Esophagus muscularis mucosa (tissue), 4 donors: ENCODE measurements around the gene FBXO31.

ENCODE experiments used
- EP300 ChIP-seq: sonication (generic); formaldehyde crosslinking; IDR thresholded peaks from one replicate; pipeline ENCODE4 v1.6.1; 2017; ENCODE audit warnings: antibody characterized with exemption
- POLR2A ChIP-seq: fragments of 450-650 bp; IDR thresholded peaks from one replicate; pipeline ENCODE4 v1.6.1; 2017; ENCODE audit warnings: antibody characterized with exemption, moderate library complexity, mild to moderate bottlenecking, low read depth
- POLR2AphosphoS5 ChIP-seq, 2 donors: sonication (generic); formaldehyde crosslinking; IDR thresholded peaks; one replicate each; pipeline ENCODE4 v1.6.1; 2017; ENCODE audit warnings: antibody characterized with exemption in 2 of 2
- TF ChIP-seq, protein P1 (sequence below), 3 experiments: fragments of 200-600 bp in 2 of 3; fragments of 450-650 bp in 1 of 3; sonication (generic) in 2 of 3; IDR thresholded peaks; one replicate each; pipeline ENCODE4 v1.5.1; 2017 to 2019; ENCODE audit warnings: antibody characterized with exemption in 3 of 3, mild to moderate bottlenecking in 2 of 3, moderate library complexity in 1 of 3

DNA sequence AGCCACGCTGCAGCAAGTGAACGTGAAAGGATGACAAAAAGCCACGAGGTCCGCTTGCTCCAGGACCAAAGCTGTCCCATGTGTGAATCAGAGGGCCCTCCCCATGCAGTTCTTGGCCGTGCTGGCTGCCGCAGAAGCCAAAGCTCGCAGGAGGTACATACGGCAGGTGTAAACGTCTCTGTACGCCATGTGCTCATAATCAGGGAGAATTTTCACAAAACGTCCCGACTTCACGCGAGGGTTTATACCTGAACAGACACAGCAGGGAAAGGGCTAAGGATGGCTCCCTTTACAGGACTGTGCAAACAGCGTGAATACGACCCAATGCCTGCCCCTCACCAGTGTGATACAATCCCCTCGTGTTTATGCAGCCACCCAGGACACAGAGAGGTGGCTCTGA is 25.3 kb downstream of the FBXO31 start:
- TF ChIP-seq, protein P1, sequence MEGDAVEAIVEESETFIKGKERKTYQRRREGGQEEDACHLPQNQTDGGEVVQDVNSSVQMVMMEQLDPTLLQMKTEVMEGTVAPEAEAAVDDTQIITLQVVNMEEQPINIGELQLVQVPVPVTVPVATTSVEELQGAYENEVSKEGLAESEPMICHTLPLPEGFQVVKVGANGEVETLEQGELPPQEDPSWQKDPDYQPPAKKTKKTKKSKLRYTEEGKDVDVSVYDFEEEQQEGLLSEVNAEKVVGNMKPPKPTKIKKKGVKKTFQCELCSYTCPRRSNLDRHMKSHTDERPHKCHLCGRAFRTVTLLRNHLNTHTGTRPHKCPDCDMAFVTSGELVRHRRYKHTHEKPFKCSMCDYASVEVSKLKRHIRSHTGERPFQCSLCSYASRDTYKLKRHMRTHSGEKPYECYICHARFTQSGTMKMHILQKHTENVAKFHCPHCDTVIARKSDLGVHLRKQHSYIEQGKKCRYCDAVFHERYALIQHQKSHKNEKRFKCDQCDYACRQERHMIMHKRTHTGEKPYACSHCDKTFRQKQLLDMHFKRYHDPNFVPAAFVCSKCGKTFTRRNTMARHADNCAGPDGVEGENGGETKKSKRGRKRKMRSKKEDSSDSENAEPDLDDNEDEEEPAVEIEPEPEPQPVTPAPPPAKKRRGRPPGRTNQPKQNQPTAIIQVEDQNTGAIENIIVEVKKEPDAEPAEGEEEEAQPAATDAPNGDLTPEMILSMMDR (IDR thresholded peaks at IDR 0.05): no peak
- TF ChIP-seq POLR2A (no peak), EP300 (no peak), POLR2AphosphoS5 (IDR thresholded peaks at IDR 0.05) (no peak)
